Pancreas (tissue), 10 donors: Measurements from ENCODE around the gene ZSCAN12. TPM values are rescaled to one million over a fixed set of nuclear protein-coding genes. Genes with fewer than 3 reads are reported as not detected.

Experiments used
- ATAC-seq, 4 donors: fragments of 200-7000 bp; cut with Tn5 transposase; one replicate each; pipeline versions ENCODE4 v1.8.0 to v1.9.1; 2020; ENCODE audit warnings: mild to moderate bottlenecking in 4 of 4, moderate library complexity in 4 of 4
- DNase-seq, 6 donors: peaks; one replicate each; pipeline ENCODE4 v3.0.0-alpha.2; 2020
- FAIRE-seq: peaks from 2 replicates; lab custom pipeline; 2012; peaks lifted over from hg19 to GRCh38; lab: Jason Lieb, UNC
- H3K27ac ChIP-seq, 4 donors: fragments of 200-600 bp; sonication (generic); 1 replicate in 3 of 4; 2 replicates in 1 of 4; pipeline versions ENCODE4 v1.5.0 to v1.8.0; 2020
- H3K27me3 ChIP-seq, 4 donors: fragments of 200-600 bp; one replicate each; pipeline ENCODE4 v1.8.0; 2021
- H3K36me3 ChIP-seq, 3 donors: fragments of 200-600 bp; sonication (generic) in 1 of 3; one replicate each; pipeline versions ENCODE4 v1.5.0 to v1.8.0; 2020 to 2021
- H3K4me1 ChIP-seq, 3 donors: fragments of 200-600 bp; one replicate each; pipeline ENCODE4 v1.8.0; 2021
- H3K4me3 ChIP-seq, 4 donors: fragments of 200-600 bp; sonication (generic) in 2 of 4; one replicate each; pipeline versions ENCODE4 v1.5.0 to v1.8.0; 2020 to 2021
- H3K9me3 ChIP-seq, 4 donors: fragments of 200-600 bp; one replicate each; pipeline ENCODE4 v1.8.0; 2021
- CTCF ChIP-seq, 4 donors: fragments of 200-600 bp; sonication (generic) in 3 of 4; IDR thresholded peaks; one replicate each; pipeline versions ENCODE4 v1.5.0 to v1.8.0; 2021; ENCODE audit warnings: antibody characterized with exemption in 4 of 4
- WGBS, 2 donors: extraction: QIAGEN DNeasy Blood & Tissue Kit; methylation state at CpG; one replicate each; pipeline ENCODE4 v1.1.7; 2013; 5-methylcytosine and 5-hydroxymethylcytosine counted together
- intact Hi-C, 3 donors: fragments of 100-400 bp; cut with DNase I; formaldehyde crosslinking; loops; one replicate each; pipeline versions ENCODE4 v1.11.1 to v1.14.2; 2022
- polyA plus RNA-seq, 2 donors: library from polyadenylated mRNA; stranded (reverse); fragments of 200-250 nt; gene quantifications; one replicate each; pipeline ENCODE4 v1.2.3, GENCODE V29; 2013
- total RNA-seq, 6 donors: library from RNA; stranded (reverse); fragmentation: NEBNext Ultra II Directional in 4 of 6; extraction: Animal tissue kit (Norgen Biotek cat#: 25700) in 4 of 6; gene quantifications; one replicate each; pipeline versions ENCODE4 v1.2.1 to v1.2.4, GENCODE V29; 2021 to 2023
- donor health status: healthy with polysubstance abuse.
- donor health status: DM: no; HTN: no; CAD: no; lungs with moderate emphysema.
- donor health status: DM: no; HTN: no; CAD: no.
- donor health status: control.
- donor health status: control.
- donor health status: Bipolar disorder and iron deficiency.
- donor health status: DM: yes; HTN: yes; CAD: no.
- donor health status: DM: no; HTN: no; CAD: no.
- donor health status: DM: no; HTN: no; CAD: no.
- donor health status: DM: yes; HTN: yes; CAD: no.

The ZSCAN12 gene
- total and polyA plus RNA-seq, 8 donors = 0.80 to 4.4 (median 2.4) TPM

DNA sequence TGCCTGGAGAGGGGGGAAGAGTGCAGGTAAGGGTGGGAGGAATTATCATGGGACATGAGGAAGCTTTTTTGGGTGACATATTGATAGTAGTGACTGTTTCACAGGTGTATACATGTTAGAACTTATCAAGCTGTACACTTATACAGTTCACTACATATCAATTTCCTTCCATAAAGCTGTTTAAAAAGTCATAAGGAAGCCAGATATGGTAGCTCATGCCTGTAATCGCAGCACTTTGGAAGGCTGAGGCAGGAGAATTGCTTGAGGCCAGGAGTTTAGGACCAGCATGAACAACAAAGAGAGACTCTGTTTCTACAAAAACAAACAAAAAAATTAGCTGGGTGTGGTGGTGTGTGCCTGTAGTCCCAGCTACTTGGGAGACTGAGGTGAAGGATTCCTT lies 21.7 kb downstream of the ZSCAN12 start:
- peaks cover 3 to 6% (median 4%) of the 10 kb centered on the region in 3 donors for H3K4me1 ChIP-seq
- no peak overlapping the region for H3K4me3 ChIP-seq
- intact Hi-C loops = no loop called here
- WGBS, 2 donors = 95 to 96% methylated on average over 1 of the region's 1 CpG
- H3K36me3 ChIP-seq = peaks cover 0 to 8% (median 0%) of the 10 kb centered on the region in 3 donors
- peaks cover 0 to 8% (median 0%) of the 10 kb centered on the region in 4 donors for H3K9me3 ChIP-seq
- no peaks in the 10 kb centered on the region for H3K27me3 ChIP-seq
- FAIRE-seq = no peak
- no peak overlapping the region for H3K27ac ChIP-seq
- no peak for DNase-seq
- no peak for ATAC-seq
- TF ChIP-seq CTCF (IDR thresholded peaks at IDR 0.05) = no peak

- ATAC-seq (no peak), DNase-seq (no peak), FAIRE-seq (no peak)
- Histone ChIP-seq H3K27ac (no peak overlapping the region), H3K27me3 (no peaks in the 10 kb centered on the region), H3K4me1 (no peaks in the 10 kb centered on the region), H3K4me3 (no peak overlapping the region), H3K9me3 (peaks cover 0 to 7% (median 0%) of the 10 kb centered on the region in 4 donors), H3K36me3 (no peaks in the 10 kb centered on the region)
- 87 to 91% methylated on average over 1 of the region's 1 CpG for WGBS, 2 donors
- intact Hi-C loops = no loop called here
- TF ChIP-seq CTCF (IDR thresholded peaks at IDR 0.05) = no peak
Measured at GRCh38 chr6:28373925-28374324, 25.6 kb downstream of the ZSCAN12 start.

- WGBS, 2 donors = 79 to 85% methylated on average over 9 of the region's 9 CpGs
Measured at GRCh38 chr6:28371706-28372451, 27.7 kb downstream of the ZSCAN12 start.

GRCh38 chr6:28371280-28371679 lies 28.3 kb downstream of the ZSCAN12 start:
- no peaks in the 10 kb centered on the region for H3K4me1 ChIP-seq
- H3K9me3 ChIP-seq = no peaks in the 10 kb centered on the region
- WGBS, 2 donors = 79 to 93% methylated on average over 1 of the region's 1 CpG
- intact Hi-C loops = no loop called here
- no peak for FAIRE-seq
- TF ChIP-seq CTCF (IDR thresholded peaks at IDR 0.05) = no peak
- H3K4me3 ChIP-seq = no peak overlapping the region
- no peaks in the 10 kb centered on the region for H3K27me3 ChIP-seq
- ATAC-seq = no peak
- no peak overlapping the region for H3K27ac ChIP-seq
- peaks cover 0 to 3% (median 0%) of the 10 kb centered on the region in 3 donors for H3K36me3 ChIP-seq
- DNase-seq = no peak

More at GRCh38 chr6:28371706-28372451, 27.7 kb downstream of the ZSCAN12 start:
- Histone ChIP-seq H3K27ac (no peak overlapping the region), H3K4me1 (no peaks in the 10 kb centered on the region), H3K9me3 (no peaks in the 10 kb centered on the region), H3K36me3 (no peaks in the 10 kb centered on the region), H3K4me3 (no peak overlapping the region), H3K27me3 (no peaks in the 10 kb centered on the region)
- ATAC-seq (no peak), FAIRE-seq (no peak), DNase-seq (no peak)
- intact Hi-C loops = no loop called here
- no peak for TF ChIP-seq CTCF (IDR thresholded peaks at IDR 0.05)

DNA sequence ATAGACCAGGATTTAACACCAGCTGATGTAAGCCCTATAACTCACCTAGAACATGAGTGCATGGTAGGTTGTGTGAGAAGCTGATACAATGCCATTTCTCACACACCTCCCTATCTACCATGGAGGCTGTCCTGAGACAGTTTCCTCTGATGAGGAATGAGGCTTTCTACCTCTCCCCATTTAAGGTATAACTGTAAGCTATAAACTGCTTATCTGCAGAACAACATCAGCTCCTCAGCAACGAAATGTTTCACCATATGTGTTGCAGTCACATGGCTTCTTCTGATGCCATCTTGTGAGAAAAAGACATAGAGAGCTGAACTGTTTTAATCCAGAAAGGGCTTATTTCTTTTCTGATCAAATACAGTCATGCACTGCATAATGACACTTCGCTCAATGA lies 29.1 kb downstream of the ZSCAN12 start:
- no peaks in the 10 kb centered on the region for H3K27me3 ChIP-seq
- no peak for TF ChIP-seq CTCF (IDR thresholded peaks at IDR 0.05)
- no peak overlapping the region for H3K27ac ChIP-seq
- FAIRE-seq = no peak
- H3K36me3 ChIP-seq = peaks cover 0 to 11% (median 0%) of the 10 kb centered on the region in 3 donors
- H3K4me1 ChIP-seq = no peaks in the 10 kb centered on the region
- no peak for ATAC-seq
- H3K4me3 ChIP-seq = no peak overlapping the region
- 61 to 70% methylated on average over 2 of the region's 2 CpGs for WGBS, 2 donors
- DNase-seq = no peak
- no peaks in the 10 kb centered on the region for H3K9me3 ChIP-seq
- intact Hi-C loops = no loop called here
